HG02970 (cell line): ENCODE measurements around the gene ZFHX3.

Source experiments
- ATAC-seq: cut with Tn5 transposase; IDR thresholded peaks from one replicate; pipeline ENCODE4 v1.9.1; 2021; ENCODE audit warnings: mild to moderate bottlenecking, moderate library complexity, moderate number of reproducible peaks; ENCODE audit not compliant: unreplicated experiment, low FRiP score

The ZFHX3 gene

DNA sequence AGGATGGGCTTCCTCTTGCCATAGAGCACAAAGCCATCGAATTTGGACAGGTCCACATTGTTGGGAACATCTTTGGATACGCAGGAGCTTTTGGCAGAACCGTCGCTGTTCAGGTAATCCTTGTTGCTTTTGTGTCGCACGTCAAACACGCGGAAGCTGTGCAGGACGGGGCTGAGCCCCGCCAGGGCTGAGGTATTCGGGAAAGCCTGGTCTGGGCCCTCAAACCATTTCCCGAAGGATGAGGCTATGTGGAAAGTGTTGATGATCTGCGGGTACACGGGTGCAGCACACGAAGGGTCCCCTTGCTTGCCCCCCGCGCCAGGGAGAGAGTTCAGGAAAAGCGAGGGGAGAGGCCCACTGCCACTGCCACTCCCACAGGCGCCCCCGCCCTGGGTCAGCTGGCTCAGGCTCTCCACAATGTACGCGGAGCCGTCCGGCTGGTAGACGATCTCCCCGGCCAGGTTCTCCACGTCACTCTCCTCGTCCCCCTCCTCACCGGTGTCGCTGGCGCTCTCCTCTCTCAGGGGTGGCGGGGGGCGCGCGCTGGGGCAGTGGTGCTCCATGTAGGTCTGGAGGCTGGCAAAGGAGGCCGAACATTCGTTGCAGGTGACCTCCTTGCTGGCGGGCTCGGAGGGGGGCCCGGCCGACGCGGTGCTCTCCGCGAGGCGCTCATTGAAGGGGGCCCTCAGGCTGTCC, 88.5 kb downstream of the ZFHX3 start:
- no peak for ATAC-seq

DNA sequence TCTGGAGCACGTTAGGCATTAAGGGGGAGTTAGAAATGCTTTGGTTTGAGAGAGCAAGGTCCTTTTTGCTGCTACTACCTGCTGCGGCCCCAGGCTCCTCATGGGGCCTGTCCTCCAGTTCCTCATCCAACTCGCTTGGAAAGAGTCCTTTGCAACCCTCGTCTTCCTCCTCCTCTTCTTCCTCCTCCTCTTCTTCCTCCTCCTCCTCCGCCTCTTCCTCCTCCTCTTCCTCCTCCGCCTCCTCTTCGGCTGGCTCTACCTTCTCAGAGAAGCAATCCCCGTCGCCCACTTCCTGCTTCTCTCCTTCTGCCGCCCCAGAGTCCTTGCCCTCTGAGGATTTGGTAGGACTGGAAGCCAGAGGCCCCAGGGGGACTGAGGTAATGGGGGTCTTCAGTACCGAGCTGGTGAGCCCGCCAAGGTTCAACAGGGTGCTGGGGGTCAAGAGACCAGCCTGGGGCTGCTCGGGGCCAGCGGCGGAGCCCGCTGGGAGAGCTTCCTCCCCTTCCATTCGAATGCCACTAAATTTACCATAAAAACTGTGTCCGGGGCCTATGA, 89.3 kb downstream of the ZFHX3 start:
- no peak for ATAC-seq

DNA sequence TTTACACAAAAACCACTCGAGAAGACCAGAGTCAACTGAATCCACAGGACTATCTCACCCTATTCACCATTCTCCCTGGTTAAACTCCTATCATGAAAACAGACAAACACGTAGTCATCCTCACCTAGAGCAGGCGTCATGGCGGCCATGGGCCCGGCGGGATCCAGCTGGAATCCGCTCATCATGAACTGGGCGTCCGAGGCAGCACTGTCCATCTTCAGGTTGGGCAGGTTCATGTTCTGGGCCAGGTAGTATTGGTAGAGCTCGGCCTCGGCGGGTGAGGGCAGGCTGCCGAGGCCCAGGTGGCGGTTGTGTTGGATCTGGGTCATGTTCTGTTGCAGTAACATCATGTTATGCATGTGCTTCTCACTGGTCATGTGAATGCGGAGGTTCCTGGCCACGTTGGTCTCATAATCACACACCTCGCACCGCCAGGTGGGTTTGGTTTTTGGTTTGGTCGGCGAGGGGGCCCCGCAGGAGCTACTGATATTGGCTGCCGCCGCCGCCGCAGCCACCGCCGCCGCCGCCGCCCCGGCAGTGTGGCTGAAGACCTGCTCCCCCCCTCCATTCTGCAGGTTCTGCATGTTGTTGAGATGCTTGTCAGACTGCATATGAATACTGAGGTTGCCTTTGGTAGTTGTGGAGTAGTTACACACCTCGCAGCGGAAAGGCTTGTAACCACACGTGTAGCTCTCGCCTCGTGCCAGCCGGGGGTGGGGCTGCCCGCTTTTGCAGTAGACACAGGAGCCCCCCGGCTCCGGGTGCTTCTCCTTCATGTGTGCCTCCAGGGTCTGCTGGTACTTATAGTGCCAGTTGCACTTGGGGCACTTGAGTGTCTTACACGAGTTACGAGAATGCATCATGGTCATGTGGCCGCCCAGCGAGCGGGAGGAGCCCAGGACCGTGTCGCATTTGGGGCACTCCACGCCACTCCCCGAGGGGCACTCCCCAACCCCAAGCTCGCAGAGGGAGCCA, 90.3 kb downstream of the ZFHX3 start:
- no peak for ATAC-seq

DNA sequence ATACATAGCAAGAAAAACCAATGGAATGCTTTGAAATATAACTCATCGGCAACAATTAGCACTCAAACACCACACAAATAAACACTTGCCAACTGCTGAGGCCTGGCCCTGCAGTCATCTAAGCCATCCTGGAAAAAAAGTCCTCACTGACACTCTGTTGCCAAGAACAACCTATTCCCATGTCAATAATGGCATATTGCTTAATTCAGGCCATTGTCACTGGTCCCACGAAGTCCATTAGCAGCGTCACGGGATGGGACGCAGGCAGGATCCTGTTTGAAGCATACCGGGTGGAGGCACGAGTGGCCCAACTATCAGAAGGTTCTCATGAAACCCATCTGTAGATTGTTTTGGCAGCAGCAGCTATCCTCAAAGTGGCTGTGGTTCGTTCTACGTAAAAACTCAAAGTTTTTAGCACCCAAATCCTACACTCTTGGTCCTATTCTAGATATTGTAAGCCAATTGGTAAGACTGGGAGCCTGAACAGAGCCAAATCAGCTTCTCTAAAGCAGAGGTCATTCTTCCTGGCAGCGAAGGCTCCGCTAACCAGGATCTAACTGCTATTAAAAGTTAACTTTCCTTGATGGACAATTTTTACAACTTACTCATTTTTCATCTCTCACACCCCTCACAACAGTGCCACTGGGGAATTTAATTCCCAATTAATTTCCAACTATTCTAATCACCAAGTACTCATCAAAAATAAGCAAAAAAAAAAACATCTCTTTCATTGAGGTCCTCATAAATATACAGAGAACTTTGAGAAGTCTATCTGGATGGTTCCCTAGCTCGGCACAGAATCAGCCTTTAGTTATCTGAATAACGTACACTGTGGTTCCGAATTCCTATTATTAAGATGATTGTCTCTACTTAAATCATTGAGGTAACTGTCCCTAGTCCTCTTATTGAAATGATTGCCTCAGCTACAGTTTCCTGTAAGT, 91.5 kb downstream of the ZFHX3 start:
- no peak for ATAC-seq

DNA sequence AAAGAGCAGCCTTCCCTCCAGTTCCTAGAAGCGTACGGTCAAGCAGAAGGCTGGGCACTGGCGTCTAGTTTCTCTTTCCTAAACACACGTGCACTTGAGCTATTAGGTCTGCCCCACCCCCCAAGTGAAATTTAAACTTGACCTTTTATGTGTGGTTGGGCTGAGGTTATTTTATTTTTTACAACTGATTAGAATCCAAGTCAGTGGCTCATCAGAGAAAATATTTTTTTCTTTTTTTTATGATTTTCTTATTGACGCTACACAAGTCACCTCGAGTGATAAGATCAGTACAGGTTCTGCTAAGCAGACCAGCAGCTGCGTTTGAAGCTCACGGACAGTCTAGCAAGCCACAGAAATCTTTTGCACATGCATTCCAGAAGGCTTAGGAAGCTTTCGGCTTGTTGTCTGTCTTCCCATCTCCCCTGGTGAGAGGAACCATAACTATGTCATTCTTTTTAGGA, 95.1 kb downstream of the ZFHX3 start:
- no peak for ATAC-seq

DNA sequence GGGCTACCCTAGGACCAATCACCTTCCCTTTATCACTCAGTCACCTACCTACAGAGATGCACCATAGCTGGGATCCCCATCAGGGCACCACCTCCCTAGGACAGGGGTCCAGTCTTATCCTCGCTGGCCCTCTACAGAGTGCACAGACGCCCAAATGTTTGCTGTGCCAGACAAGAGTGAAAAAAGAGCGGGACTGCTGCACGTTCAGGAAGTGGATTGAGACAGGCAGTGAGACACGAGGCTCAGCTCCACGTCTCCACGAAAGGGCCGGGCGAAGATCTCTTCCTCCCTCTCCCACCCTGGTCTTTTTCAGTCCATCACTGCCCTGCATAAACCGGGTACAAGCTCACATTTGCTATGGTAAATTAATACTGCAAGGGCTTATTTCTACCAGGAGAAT, 95.5 kb downstream of the ZFHX3 start:
- no peak for ATAC-seq

DNA sequence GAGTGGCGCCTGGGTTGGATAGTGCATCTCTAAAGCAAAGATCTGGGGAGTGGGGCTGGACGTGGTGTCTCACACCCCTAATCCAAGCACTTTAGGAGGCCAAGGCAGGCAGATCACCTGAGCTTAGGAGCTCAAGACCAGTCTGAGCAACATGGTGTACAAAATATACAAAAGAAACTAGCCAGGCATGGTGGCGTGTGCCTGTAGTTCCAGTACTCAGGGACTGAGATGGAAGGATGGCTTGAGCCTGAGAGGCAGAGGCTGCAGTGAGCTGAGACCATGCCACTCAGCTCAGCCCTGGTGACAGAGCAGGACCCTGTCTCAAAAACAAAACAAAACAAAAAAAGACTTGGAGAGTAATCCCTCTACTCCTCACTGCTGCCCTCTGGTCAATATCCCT, 96.0 kb downstream of the ZFHX3 start:
- no peak for ATAC-seq

DNA sequence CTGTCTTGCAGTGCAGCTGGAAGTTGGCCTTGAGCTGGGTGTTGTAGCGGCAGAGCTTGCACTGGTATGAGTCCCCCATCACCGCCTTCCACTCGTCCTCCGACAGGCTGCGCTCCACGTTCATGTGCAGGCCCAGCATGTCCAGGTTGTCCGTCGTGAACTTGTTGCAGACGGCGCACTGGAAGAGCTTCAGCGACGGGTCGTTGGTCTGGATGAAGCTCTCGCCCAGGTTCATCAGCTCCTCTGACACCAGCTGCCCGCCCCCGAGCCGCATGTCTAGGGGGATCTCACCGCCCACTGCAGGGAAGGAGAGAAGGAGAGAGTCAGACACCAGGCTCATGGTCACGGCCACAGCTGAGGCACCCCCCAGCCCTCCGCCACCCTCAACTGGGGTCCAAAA, 97.3 kb downstream of the ZFHX3 start:
- no peak for ATAC-seq

DNA sequence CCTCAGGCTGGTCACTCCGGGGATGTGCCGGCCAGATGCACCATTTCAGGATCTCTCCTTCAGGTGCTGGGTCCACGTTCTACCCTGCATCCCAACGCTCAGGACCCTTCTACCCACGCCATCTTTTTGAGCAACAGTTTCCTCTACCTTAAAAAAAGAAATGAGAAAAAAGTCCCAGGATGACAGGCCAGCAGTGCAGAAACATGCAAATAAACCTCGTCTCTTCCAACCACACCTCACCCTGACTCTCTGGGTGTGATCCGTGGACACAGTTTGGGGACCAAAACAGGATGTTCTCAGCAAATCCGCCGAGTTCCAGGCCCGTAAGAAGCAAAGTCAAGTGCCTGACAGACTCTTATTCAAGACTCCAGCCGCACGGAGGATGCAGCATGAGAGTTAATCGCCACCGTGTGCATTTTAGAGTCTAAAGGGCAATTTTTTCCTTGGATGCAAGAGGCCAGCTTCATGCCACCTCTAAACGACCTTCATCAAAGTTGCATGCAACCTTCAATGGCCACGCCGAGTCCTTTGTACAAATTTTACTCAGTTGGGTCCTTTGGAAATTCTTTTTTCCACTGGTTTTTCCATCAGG, 99.6 kb downstream of the ZFHX3 start:
- ATAC-seq: no peak

DNA sequence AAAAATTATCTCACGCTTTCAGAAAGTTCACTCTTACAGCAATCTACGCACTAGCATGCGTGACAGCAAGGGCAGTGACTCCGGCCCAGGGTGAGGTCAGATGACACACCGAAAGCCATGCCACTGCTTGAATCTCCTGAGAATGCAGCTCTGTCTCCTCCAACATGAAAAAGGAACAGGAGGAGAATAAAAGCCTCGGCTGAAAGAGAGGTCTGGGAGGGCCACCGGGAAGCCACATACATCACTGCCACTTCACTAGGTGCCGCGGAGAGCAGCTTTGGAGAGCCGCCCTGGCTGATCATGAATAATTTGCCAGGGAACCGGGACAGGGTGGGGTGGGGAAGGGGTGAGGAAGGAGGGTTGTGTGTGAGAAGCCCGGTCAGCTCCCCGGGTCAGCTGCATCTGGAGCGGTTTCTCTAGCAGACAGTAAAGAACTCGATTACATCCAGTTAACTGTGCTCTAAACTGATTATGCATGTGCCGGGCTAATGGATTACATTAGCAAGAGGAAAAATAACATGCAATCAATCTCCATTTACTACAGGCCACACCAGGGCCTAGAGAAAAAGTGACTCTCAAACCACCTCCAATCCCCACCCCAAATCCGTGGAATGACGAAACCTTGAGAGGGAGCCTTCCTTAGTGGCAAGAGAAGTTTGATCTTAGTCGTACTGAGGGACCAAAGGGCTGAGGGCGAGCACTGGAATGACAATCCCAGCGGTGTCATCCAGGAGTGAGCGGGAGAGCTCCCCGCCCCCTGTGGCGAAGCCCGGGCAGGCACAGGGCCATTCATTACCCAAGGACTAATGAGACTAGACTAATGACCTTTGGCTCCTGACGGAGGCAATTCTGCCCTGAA, 100.3 kb downstream of the ZFHX3 start:
- no peak for ATAC-seq

DNA sequence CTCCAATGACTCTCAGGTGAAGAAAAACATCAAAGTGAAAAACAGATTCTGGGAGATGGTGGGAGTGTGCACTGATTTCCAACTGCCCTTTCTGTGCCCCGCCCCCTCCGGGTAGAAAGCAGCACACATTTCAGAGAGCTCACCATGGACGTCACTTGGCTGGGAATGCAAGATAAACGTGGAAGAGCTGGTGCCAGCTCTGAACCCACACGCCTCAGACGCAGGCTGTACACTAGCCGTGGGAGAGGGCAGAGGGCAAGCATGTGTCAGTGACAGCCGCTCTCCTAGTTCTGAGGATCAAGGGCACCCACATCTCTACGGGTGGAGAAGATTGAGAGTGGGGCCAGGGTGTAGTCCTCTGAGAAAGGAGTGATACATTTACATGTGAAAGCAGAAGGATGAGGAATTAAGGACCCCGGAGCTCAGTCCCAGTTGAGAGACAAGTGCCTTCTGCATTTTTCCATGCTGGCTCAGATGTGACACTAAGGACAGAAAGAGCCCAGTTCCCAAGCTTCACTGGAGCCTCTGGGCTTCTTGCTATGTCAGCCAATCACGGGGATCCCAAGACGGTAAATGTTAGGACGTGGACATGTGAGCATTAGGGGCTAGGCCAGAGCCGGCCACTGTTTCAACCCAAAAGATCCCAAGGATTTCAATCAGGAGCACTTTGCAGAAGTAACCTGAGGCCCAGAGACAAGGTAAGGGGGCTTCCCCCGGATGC, 101.3 kb downstream of the ZFHX3 start:
- no peak for ATAC-seq

DNA sequence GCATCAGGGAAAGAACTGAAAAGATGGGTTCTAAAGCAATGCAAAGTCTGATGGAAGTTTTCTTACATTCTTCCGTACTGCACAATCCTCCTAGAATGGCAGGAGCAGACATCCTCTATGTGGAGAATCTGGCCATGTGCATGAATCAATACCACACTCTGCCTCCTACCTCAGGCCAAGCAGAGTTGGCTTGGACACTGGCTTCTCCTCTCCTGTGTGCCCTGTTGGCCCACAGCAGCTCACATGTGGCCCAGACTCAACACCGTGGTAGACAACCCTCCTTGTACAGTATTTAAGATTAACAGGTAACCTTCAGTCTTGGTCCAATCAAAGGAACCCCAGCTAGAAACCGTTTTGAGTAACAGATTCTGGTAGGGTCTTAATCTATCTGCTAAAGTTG, 101.9 kb downstream of the ZFHX3 start:
- ATAC-seq: no peak

DNA sequence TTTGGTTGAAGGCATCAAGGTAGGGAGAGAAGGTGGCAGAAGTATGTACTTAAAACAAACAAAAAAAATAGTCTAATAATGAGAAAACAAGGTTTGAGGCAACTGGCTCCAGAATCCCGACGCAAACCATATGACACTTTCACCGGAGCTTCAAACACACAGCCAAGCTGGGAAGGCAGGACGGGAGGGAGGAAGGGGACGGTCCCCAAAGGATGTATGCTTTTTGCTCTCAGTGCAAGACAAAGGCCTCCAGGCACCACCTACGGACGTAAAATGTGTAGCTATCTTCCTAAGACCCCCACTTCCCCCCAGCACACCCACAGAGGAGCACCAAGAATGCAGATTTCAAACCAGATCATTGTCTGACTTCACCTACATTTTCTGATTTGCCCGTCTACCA, 102.3 kb downstream of the ZFHX3 start:
- ATAC-seq: no peak

DNA sequence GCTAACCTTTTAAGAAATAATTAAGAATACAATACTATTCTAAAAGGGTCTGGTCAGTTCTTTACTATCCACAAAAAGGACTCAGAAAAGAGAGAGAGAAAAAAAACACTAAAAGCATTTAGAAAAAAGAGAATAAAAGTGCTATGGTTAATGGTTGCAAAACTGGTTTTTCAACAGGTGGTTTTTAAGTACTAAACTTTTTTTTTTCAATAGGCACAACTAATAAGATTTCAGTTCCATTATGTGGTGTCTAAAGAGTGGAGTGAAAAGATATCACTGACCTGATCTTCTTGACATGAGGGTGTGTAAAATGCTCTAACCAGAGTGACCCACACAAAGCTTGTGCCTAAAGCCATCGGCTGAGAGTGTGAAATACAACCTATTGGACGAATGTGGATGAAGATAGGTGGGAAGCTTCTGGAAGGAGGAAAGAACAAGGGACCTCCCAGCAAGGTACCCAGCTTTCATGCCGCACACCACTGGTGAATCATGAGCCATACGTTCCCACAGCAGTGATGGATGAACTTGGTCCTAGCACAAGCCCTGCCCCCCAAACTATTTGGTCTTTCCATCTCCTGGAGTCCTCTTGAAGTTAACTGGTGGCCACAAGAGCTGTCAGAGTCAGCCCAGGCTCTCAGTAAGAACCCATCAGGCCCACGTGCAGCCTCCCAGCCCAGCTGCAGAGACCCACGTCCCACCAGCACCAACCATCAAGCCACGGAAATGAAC, 103.0 kb downstream of the ZFHX3 start:
- ATAC-seq: no peak

DNA sequence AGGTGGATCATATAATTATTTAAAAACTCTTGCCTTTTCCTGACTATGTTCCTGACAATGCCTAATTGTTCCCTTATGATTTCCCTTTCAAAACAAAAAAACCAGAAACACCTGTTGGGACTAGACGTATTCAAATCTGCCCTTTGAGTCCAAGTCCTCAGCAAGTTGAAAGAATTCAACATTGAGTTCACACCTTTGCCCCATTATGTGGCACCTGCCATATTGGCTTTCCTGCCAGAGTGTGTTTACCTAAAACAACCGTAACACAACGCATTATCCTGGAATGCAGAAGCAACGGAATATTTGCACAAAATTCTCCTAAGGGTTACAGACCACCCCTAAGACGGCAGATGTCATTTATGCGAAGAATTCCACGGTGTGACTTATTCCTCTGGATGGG, 105.9 kb downstream of the ZFHX3 start:
- ATAC-seq: no peak

DNA sequence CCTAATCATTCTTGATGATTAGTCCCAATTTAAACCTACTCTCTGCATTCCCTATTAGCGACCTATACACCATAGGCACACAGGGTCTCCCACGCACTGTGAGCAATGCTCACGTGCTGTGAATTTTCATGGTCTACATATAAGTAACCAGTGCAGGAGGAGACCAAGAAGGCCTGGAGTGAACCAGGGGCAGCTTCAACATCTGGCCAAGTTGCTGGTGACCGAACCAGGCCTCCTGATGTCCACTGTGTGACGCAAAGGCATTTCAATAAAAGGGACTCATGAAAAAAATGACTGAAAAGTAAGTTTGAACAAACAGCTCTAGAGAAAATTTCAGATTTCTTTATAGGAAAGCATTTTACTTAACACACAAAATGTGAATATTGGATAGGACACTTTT, 107.0 kb downstream of the ZFHX3 start:
- no peak for ATAC-seq

DNA sequence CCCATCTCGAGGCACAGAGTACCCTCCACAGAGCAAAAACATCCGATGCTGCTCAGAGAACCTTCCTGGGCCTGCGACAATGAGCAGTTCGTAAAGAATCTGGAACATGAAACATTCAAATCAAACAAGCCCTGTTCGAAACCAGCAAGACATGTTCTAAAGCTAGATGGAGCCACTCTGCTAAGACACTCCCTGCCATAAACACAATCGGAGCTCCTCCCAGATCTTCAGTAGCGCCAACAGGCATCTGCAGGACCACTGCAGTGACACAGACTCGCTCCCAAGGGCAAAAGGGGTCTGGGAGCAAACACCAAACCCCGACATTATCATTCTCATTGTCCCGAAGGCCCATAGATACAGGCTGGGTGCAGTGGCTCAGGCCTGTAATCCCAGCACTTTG, 108.7 kb downstream of the ZFHX3 start:
- ATAC-seq: no peak

DNA sequence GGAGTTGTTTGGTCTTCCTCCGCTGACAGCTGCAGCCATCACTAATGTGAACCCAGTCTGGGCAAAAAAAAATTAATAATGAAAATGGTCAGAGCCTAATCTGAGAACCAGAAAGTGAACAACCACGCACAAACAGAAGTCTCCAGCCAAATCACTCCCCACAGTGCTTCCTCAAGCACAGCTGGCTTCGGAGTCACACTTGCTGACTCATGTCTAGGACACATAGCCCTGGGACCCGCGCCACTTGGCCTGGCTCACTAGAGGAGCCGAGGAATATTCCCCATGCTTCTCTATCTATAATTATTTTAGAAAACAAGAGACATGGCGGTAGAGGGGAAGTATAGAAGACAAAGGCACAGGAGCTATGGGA, 109.1 kb downstream of the ZFHX3 start:
- ATAC-seq: no peak
